ENCODE results near the gene ODC1. TPM values are rescaled to one million over a fixed set of nuclear protein-coding genes. Genes with fewer than 3 reads are reported as not detected.

ODC1 gene
- total RNA-seq, 3 donors from 2014 or later = 39.8 to 68.8 (median 60.3) TPM

DNA sequence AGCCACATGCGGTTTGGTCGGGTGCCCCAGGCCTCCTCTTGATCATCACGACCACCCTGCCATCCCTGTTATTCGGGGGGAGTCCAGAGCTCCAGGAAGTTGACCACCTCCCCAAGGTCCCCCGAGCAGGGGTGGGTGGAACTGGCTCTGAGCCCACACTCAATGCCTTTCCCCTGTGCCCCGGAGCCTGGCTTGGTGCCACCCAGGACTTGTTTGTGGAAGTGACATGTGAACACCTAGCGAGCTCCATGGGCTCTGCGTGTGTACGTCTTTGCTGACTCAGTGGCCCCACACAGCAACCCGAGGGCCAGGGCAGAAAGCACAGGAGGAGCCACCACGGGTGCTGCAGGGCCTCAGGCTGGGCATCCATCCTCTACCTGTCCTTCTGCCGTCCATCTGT is 32.5 kb downstream of the ODC1 start:
- TF ChIP-seq, protein P1, sequence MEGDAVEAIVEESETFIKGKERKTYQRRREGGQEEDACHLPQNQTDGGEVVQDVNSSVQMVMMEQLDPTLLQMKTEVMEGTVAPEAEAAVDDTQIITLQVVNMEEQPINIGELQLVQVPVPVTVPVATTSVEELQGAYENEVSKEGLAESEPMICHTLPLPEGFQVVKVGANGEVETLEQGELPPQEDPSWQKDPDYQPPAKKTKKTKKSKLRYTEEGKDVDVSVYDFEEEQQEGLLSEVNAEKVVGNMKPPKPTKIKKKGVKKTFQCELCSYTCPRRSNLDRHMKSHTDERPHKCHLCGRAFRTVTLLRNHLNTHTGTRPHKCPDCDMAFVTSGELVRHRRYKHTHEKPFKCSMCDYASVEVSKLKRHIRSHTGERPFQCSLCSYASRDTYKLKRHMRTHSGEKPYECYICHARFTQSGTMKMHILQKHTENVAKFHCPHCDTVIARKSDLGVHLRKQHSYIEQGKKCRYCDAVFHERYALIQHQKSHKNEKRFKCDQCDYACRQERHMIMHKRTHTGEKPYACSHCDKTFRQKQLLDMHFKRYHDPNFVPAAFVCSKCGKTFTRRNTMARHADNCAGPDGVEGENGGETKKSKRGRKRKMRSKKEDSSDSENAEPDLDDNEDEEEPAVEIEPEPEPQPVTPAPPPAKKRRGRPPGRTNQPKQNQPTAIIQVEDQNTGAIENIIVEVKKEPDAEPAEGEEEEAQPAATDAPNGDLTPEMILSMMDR (IDR thresholded peaks at IDR 0.05) = no peak
- TF ChIP-seq POLR2AphosphoS5 (IDR thresholded peaks at IDR 0.05) (no peak), POLR2A (IDR thresholded peaks at IDR 0.05) (no peak)
- H3K4me1 ChIP-seq = no peaks in the 10 kb centered on the region
- intact Hi-C loops (cut with DNase I; ENCODE audit: low total_unique reads) = no loop called here
- no peak for DNase-seq (ENCODE audit: low spot score in 2 of 2)
- H3K9me3 ChIP-seq = no peaks in the 10 kb centered on the region
- H3K36me3 ChIP-seq = no peaks in the 10 kb centered on the region
- H3K27ac ChIP-seq = no peak overlapping the region
- H3K4me3 ChIP-seq = no peak overlapping the region
- H3K27me3 ChIP-seq = no peaks in the 10 kb centered on the region

DNA sequence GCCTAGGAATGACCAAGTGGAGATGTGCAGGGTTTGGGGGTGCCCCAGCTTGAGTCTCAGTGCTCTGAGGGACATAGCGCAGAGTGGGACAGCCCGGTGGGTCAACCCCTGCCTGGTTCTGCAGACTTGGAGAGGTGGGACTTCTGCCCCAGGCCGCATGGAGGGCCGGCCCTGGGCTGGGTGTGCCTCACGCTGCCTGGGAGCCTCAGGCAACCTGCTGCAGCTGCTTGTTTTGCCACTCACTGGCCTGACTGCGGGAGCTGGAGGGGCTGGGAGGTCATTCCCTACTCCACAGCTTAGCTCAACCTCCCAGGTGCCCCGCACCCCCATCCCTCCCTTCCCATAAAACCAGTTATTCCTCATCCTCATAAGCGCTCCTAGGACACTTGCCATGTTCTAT is 33.1 kb downstream of the ODC1 start:
- intact Hi-C loops (cut with DNase I; ENCODE audit: low total_unique reads) = no loop called here
- no peaks in the 10 kb centered on the region for H3K36me3 ChIP-seq

DNA sequence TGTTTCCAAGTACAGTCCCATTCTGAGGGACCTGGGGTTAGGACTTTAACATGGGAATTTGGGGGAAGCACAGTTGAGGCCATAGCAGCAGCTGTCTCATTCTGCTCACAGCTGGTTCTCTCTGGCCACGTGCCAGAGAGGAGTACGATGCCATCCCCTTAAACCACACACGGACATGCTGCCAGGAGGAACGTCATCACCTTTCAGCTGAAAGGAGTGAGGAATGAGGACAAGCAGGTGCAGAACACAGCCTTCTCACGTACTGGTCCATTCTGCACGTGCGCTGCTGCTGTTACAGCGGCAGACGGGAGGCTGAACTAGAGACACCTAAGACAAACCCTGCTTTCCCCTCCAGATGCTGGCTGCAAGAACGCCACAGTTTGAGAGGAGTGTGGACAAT is 33.5 kb downstream of the ODC1 start:
- no peak overlapping the region for H3K4me3 ChIP-seq
- H3K9me3 ChIP-seq = no peaks in the 10 kb centered on the region
- no peaks in the 10 kb centered on the region for H3K27me3 ChIP-seq
- no peaks in the 10 kb centered on the region for H3K4me1 ChIP-seq
- intact Hi-C loops (cut with DNase I; ENCODE audit: low total_unique reads) = no loop called here
- TF ChIP-seq POLR2A (IDR thresholded peaks at IDR 0.05) (no peak), POLR2AphosphoS5 (IDR thresholded peaks at IDR 0.05) (no peak)
- TF ChIP-seq, protein P1 (IDR thresholded peaks at IDR 0.05) = no peak
- no peak for DNase-seq (ENCODE audit: low spot score in 2 of 2)
- H3K36me3 ChIP-seq = no peaks in the 10 kb centered on the region
- H3K27ac ChIP-seq = no peak overlapping the region

More for the DNA sequence above, 33.1 kb downstream of the ODC1 start:
- no peaks in the 10 kb centered on the region for H3K27me3 ChIP-seq
- H3K4me3 ChIP-seq = no peak overlapping the region
- no peaks in the 10 kb centered on the region for H3K4me1 ChIP-seq
- TF ChIP-seq POLR2AphosphoS5 (IDR thresholded peaks at IDR 0.05) (no peak), POLR2A (IDR thresholded peaks at IDR 0.05) (no peak)
- TF ChIP-seq, protein P1 (IDR thresholded peaks at IDR 0.05) = no peak
- no peak for DNase-seq (ENCODE audit: low spot score in 2 of 2)
- H3K27ac ChIP-seq = no peak overlapping the region
- H3K9me3 ChIP-seq = no peaks in the 10 kb centered on the region

DNA sequence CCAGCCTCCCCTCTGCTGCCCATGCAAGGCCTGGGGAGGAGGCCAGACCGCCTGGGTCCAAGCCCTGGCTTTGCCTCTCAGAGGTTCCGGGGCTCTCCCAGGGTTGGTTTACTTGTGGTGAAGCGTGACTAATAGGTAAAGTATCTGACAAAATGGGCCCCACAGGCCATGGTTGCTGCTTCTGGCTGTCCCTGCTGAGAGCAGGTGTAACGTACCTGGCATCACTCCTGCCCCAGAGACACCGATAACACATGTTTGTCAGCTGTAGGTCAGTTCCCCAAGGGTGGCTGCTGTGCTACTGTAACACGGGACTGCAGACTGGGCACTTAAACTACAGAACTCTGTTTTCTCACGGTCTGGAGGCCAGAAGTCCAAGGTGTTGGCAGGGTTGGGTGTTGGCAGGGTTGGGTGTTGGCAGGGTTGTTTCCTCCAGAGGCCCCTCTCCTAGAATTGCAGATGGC is 34.1 kb downstream of the ODC1 start:
- H3K4me1 ChIP-seq = no peaks in the 10 kb centered on the region
- H3K9me3 ChIP-seq = no peaks in the 10 kb centered on the region
- H3K27me3 ChIP-seq = no peaks in the 10 kb centered on the region
- intact Hi-C loops (cut with DNase I; ENCODE audit: low total_unique reads) = no loop called here
- no peak overlapping the region for H3K27ac ChIP-seq
- peak in 1 of 2 donors; percentile 57 for DNase-seq (ENCODE audit: low spot score in 2 of 2)
- TF ChIP-seq, protein P1 (IDR thresholded peaks at IDR 0.05) = no peak
- no peak for TF ChIP-seq POLR2AphosphoS5 (IDR thresholded peaks at IDR 0.05)
- TF ChIP-seq POLR2A (IDR thresholded peaks at IDR 0.05) = no peak
- no peaks in the 10 kb centered on the region for H3K36me3 ChIP-seq
- no peak overlapping the region for H3K4me3 ChIP-seq

DNA sequence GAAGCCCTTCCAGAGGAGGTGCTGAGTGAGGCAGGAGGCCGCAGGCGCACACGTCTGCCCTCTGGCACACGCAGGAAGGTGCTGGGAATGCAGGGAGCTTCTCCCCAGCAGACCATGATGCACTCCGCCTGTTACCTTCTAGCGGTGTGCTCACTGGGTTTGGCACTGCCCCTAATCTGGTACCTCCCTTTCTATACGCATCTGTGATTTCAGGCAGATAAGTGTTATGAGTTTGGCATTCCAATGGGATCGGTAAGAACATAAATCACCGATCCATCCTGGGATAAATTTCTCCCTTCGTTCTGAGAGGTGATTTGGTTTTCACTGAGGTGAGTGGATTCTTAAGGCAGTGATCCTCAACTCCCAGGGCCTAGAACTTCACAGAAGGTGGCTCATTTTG is 34.6 kb downstream of the ODC1 start:
- H3K9me3 ChIP-seq = no peaks in the 10 kb centered on the region
- no peaks in the 10 kb centered on the region for H3K27me3 ChIP-seq
- no peak for TF ChIP-seq POLR2A (IDR thresholded peaks at IDR 0.05)
- TF ChIP-seq, protein P1 (IDR thresholded peaks at IDR 0.05) = no peak
- no peaks in the 10 kb centered on the region for H3K36me3 ChIP-seq
- no peak for DNase-seq (ENCODE audit: low spot score in 2 of 2)
- no peak overlapping the region for H3K4me3 ChIP-seq
- no peak overlapping the region for H3K27ac ChIP-seq
- H3K4me1 ChIP-seq = no peaks in the 10 kb centered on the region
- intact Hi-C loops (cut with DNase I; ENCODE audit: low total_unique reads) = no loop called here
